Mesenchymal stem cell (in vitro differentiated cells and primary cell): ENCODE results near the gene FCGR3A.

Experiments used
- DNase-seq: peaks from one replicate; pipeline ENCODE4 v3.0.0-alpha.2; 2013
- H2AFZ ChIP-seq: one replicate; pipeline ENCODE4 v1.6.1; 2013; ENCODE audit warnings: low read depth, mild to moderate bottlenecking, control low read depth, inconsistent platforms, low read length, moderate library complexity
- H2AK5ac ChIP-seq: 2 replicates; pipeline ENCODE4 v1.6.1; 2013; ENCODE audit warnings: low read length, moderate library complexity, mild to moderate bottlenecking, inconsistent platforms; ENCODE audit not compliant: severe bottlenecking
- H2BK120ac ChIP-seq: one replicate; pipeline ENCODE4 v1.6.1; 2013; ENCODE audit warnings: low read depth, mild to moderate bottlenecking, inconsistent platforms, low read length, moderate library complexity
- H2BK12ac ChIP-seq, 2 experiments: one replicate each; pipeline ENCODE4 v1.6.1; 2013; ENCODE audit warnings: inconsistent platforms in 2 of 2, low read length in 2 of 2, mild to moderate bottlenecking in 2 of 2, moderate library complexity in 2 of 2, control low read depth in 1 of 2
- H2BK15ac ChIP-seq: one replicate; pipeline ENCODE4 v1.6.1; 2013; ENCODE audit warnings: mild to moderate bottlenecking, low read depth, inconsistent platforms; ENCODE audit not compliant: poor library complexity, severe bottlenecking
- H2BK5ac ChIP-seq: 2 replicates; pipeline ENCODE4 v1.6.1; 2013; ENCODE audit warnings: low read depth, mild to moderate bottlenecking, low read length, control low read depth, inconsistent platforms; ENCODE audit not compliant: poor library complexity, severe bottlenecking
- H3K14ac ChIP-seq, 2 experiments: one replicate each; pipeline ENCODE4 v1.6.1; 2013; ENCODE audit warnings: inconsistent platforms in 2 of 2, low read length in 2 of 2, control low read depth in 1 of 2, mild to moderate bottlenecking in 1 of 2, moderate library complexity in 1 of 2
- H3K18ac ChIP-seq, 2 experiments: one replicate each; pipeline ENCODE4 v1.6.1; 2013; ENCODE audit warnings: inconsistent platforms in 2 of 2, low read length in 2 of 2, control low read depth in 1 of 2, low read depth in 1 of 2, mild to moderate bottlenecking in 1 of 2
- H3K23ac ChIP-seq, 2 experiments: one replicate each; pipeline ENCODE4 v1.6.1; 2013; ENCODE audit warnings: inconsistent platforms in 2 of 2, low read length in 2 of 2, mild to moderate bottlenecking in 2 of 2, moderate library complexity in 2 of 2, control low read depth in 1 of 2
- H3K27ac ChIP-seq: 2 replicates; pipeline ENCODE4 v1.5.1; 2013; ENCODE audit warnings: mild to moderate bottlenecking, moderate library complexity, low read length, control low read depth, inconsistent platforms; ENCODE audit not compliant: poor library complexity, severe bottlenecking
- H3K27me3 ChIP-seq, 2 experiments: 2 replicates each; pipeline versions ENCODE4 v1.6.1 to v1.7.0; 2013; ENCODE audit warnings: low read length in 2 of 2, mild to moderate bottlenecking in 2 of 2, moderate library complexity in 2 of 2, control low read depth in 1 of 2, inconsistent platforms in 1 of 2; ENCODE audit not compliant: control insufficient read depth in 1 of 2, insufficient read depth in 1 of 2
- H3K36me3 ChIP-seq, 2 experiments: 2 replicates each; pipeline versions ENCODE4 v1.6.1 to v1.7.0; 2013; ENCODE audit warnings: low read length in 2 of 2, control low read depth in 1 of 2, inconsistent platforms in 1 of 2, low read depth in 1 of 2, mild to moderate bottlenecking in 1 of 2; ENCODE audit not compliant: insufficient read depth in 2 of 2, control insufficient read depth in 1 of 2
- H3K4ac ChIP-seq, 2 experiments: one replicate each; pipeline ENCODE4 v1.6.1; 2013; ENCODE audit warnings: inconsistent platforms in 2 of 2, low read length in 2 of 2, mild to moderate bottlenecking in 2 of 2, moderate library complexity in 2 of 2, control low read depth in 1 of 2, low read depth in 1 of 2
- H3K4me1 ChIP-seq: 2 replicates; pipeline ENCODE4 v1.6.1; 2013; ENCODE audit warnings: low read depth, low read length, control low read depth; ENCODE audit not compliant: control insufficient read depth, insufficient read depth
- H3K4me2 ChIP-seq: 2 replicates; pipeline ENCODE4 v1.6.1; 2013; ENCODE audit warnings: low read length, mild to moderate bottlenecking, inconsistent platforms; ENCODE audit not compliant: poor library complexity, severe bottlenecking
- H3K4me3 ChIP-seq, 2 experiments: 2 replicates each; pipeline versions ENCODE4 v1.5.1 to v1.7.0; 2013; ENCODE audit warnings: low read length in 2 of 2, mild to moderate bottlenecking in 2 of 2, control low read depth in 1 of 2, low read depth in 1 of 2; ENCODE audit not compliant: insufficient read depth in 1 of 2
- H3K79me1 ChIP-seq: replicated peaks from 2 replicates; pipeline ENCODE4 v1.6.1; 2013; ENCODE audit warnings: mild to moderate bottlenecking, control low read depth, low read length, inconsistent platforms; ENCODE audit not compliant: poor library complexity, severe bottlenecking
- H3K9ac ChIP-seq: 2 replicates; pipeline ENCODE4 v1.7.0; 2013; ENCODE audit warnings: mild to moderate bottlenecking, low read length, moderate library complexity
- H3K9me3 ChIP-seq: 2 replicates; pipeline ENCODE4 v1.7.0; 2013; ENCODE audit warnings: mild to moderate bottlenecking, low read length; ENCODE audit not compliant: control insufficient read depth
- H4K8ac ChIP-seq: one replicate; pipeline ENCODE4 v1.6.1; 2013; ENCODE audit warnings: inconsistent platforms, mild to moderate bottlenecking, low read length, moderate library complexity
- H4K91ac ChIP-seq: one replicate; pipeline ENCODE4 v1.6.1; 2013; ENCODE audit warnings: mild to moderate bottlenecking, low read length, inconsistent platforms
- WGBS: methylation state at CpG from one replicate; pipeline ENCODE4 v1.1.7; 2013; ENCODE audit warnings: mixed read lengths; 5-methylcytosine and 5-hydroxymethylcytosine counted together

FCGR3A gene

GRCh38 chr1:161501234-161501633 is 48.4 kb downstream of the FCGR3A start:
- H3K27ac ChIP-seq = no peak overlapping the region

DNA sequence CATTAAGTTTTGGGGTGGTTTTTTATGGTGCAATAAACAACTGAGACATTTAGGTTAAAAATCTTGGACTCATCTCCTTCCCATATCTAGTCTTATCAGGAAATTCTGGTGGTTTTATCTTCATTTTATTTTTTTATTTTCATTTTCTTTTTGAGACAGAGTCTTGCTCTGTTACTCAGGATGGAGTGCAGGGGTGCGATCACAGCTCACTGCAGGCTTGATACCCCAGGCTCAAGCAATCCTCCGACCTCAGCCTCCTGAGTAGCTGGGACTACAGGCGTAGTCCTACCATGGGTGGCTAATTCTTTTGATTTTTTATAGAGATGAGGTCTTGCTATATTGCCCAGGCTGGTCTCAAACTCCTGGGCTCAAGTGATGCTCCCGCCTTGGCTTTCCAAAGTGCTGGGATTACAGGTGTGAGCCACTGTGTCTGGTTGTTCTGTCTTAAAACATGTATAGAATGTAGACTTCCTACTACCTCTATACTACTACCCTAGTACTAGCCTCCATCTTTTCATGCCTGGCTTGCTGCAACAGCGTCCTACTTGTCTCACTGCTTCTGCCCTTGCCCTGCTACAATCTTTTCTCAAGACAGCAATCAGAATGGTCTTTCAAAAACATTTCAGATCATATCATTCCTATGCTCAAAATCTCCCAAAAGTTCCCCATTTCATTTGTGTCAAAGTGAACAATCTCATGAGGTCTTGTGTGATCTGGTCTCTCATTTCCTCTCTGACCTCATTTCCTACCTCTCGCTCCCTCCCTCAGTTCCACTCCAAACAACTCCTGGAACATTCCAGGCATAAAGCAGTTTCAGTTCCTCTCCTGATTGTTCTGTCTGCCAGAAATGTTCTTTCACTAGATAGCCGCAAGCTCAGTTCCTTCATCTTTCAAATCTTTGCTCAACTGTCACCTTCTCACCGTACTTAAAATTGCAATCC is 50.2 kb downstream of the FCGR3A start:
- peaks cover 20 to 49% of the 10 kb centered on the region in 2 experiments for H3K27me3 ChIP-seq
- H4K91ac ChIP-seq = no peak overlapping the region
- H3K4me3 ChIP-seq = no peak overlapping the region
- no peak overlapping the region for H2AK5ac ChIP-seq
- H2BK5ac ChIP-seq = no peak overlapping the region
- H3K9ac ChIP-seq = no peak overlapping the region
- H4K8ac ChIP-seq = no peak overlapping the region
- no peak overlapping the region for H3K23ac ChIP-seq
- H3K4me1 ChIP-seq = no peaks in the 10 kb centered on the region
- no peaks in the 10 kb centered on the region for H3K79me1 ChIP-seq
- no peaks in the 10 kb centered on the region for H3K9me3 ChIP-seq
- H3K4ac ChIP-seq = no peak overlapping the region
- H3K27ac ChIP-seq = no peak overlapping the region
- H2BK15ac ChIP-seq = no peak overlapping the region
- no peaks in the 10 kb centered on the region for H3K36me3 ChIP-seq
- no peak overlapping the region for H2BK120ac ChIP-seq
- H3K14ac ChIP-seq = no peak overlapping the region
- WGBS = 71% methylated on average over 7 of the region's 8 CpGs
- no peak overlapping the region for H2BK12ac ChIP-seq
- no peak overlapping the region for H2AFZ ChIP-seq
- H3K4me2 ChIP-seq = no peak overlapping the region
- H3K18ac ChIP-seq = no peak overlapping the region
- DNase-seq = no peak

More at GRCh38 chr1:161501234-161501633, 48.4 kb downstream of the FCGR3A start:
- no peak for DNase-seq
- Histone ChIP-seq H2BK12ac (no peak overlapping the region), H2AK5ac (no peak overlapping the region), H3K36me3 (no peaks in the 10 kb centered on the region), H4K91ac (no peak overlapping the region), H2BK5ac (no peak overlapping the region), H3K79me1 (no peaks in the 10 kb centered on the region), H3K23ac (no peak overlapping the region), H3K9ac (no peak overlapping the region), H3K9me3 (no peaks in the 10 kb centered on the region), H2BK15ac (no peak overlapping the region), H3K14ac (no peak overlapping the region), H3K27me3 (peaks cover 19 to 53% of the 10 kb centered on the region in 2 experiments), H4K8ac (no peak overlapping the region), H3K4me2 (no peak overlapping the region), H3K18ac (no peak overlapping the region), H3K4me1 (no peaks in the 10 kb centered on the region), H3K4ac (no peak overlapping the region), H3K4me3 (no peak overlapping the region), H2BK120ac (no peak overlapping the region), H2AFZ (no peak overlapping the region)
- 88% methylated on average over 1 of the region's 1 CpG for WGBS

DNA sequence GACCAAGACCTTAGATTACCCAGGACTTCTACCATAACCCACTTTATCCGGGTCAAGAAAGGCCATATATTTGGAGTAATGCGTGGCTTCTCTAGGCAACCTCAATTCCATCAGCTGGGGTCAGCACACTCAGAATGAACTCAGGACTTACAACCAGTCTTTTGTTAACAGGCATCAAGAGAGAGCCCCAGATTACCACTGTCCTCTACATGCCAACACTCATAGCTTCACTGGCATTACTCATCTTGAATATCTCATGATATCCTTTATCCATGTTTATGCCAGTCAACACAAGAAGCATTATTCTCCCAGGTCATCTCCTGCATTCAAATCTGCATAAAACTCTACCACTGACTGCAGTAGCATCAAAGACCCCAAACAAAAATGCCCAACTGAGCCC is 51.0 kb downstream of the FCGR3A start:
- no peak overlapping the region for H3K27ac ChIP-seq
- H2AK5ac ChIP-seq = no peak overlapping the region
- no peaks in the 10 kb centered on the region for H3K79me1 ChIP-seq
- H3K27me3 ChIP-seq = peaks cover 18 to 54% of the 10 kb centered on the region in 2 experiments
- no peak overlapping the region for H2BK15ac ChIP-seq
- no peaks in the 10 kb centered on the region for H3K4me1 ChIP-seq
- WGBS = 96% methylated on average over 2 of the region's 2 CpGs
- H2BK120ac ChIP-seq = no peak overlapping the region
- H4K91ac ChIP-seq = no peak overlapping the region
- no peak overlapping the region for H3K23ac ChIP-seq
- no peak overlapping the region for H3K4me2 ChIP-seq
- H3K4ac ChIP-seq = no peak overlapping the region
- no peak overlapping the region for H3K18ac ChIP-seq
- H3K9ac ChIP-seq = no peak overlapping the region
- H3K4me3 ChIP-seq = no peak overlapping the region
- no peaks in the 10 kb centered on the region for H3K9me3 ChIP-seq
- H2AFZ ChIP-seq = no peak overlapping the region
- no peak overlapping the region for H3K14ac ChIP-seq
- H3K36me3 ChIP-seq = no peaks in the 10 kb centered on the region
- DNase-seq = no peak
- no peak overlapping the region for H2BK12ac ChIP-seq
- H4K8ac ChIP-seq = no peak overlapping the region
- H2BK5ac ChIP-seq = no peak overlapping the region

DNA sequence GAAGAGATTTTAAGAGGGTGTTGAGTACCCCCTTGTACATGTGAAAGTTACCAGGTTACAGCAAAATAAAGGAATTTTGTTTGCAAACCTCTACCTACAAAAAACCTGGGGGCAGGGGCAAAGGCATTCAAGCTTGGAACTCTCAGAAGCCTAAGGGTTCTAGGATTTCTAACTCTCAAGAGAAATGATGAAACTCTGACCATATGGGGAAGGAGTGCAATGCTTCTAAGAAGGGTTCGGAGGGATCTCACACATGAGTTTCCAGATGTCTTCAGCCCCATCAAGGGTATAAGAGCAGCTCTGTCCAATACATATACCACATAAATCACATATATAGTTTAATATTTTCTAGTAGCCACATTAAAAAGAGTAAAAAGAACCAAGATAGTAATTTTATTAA is 51.7 kb downstream of the FCGR3A start:
- no CpG with 5 or more reads among the region's 1 CpG for WGBS
- H3K4me3 ChIP-seq = no peak overlapping the region
- H3K9me3 ChIP-seq = no peaks in the 10 kb centered on the region
- H3K27me3 ChIP-seq = peaks cover 16 to 59% of the 10 kb centered on the region in 2 experiments
- H3K9ac ChIP-seq = no peak overlapping the region
- H4K91ac ChIP-seq = no peak overlapping the region
- H3K4me1 ChIP-seq = no peaks in the 10 kb centered on the region
- H2BK5ac ChIP-seq = no peak overlapping the region
- DNase-seq = no peak
- H4K8ac ChIP-seq = no peak overlapping the region
- no peak overlapping the region for H3K18ac ChIP-seq
- no peak overlapping the region for H2BK120ac ChIP-seq
- no peak overlapping the region for H2BK12ac ChIP-seq
- no peak overlapping the region for H3K4me2 ChIP-seq
- H3K23ac ChIP-seq = no peak overlapping the region
- H2AFZ ChIP-seq = no peak overlapping the region
- H3K36me3 ChIP-seq = no peaks in the 10 kb centered on the region
- no peak overlapping the region for H3K27ac ChIP-seq
- no peak overlapping the region for H2BK15ac ChIP-seq
- no peak overlapping the region for H3K14ac ChIP-seq
- H3K79me1 ChIP-seq = no peaks in the 10 kb centered on the region
- no peak overlapping the region for H2AK5ac ChIP-seq
- H3K4ac ChIP-seq = no peak overlapping the region
